Endothelial cell of hepatic sinusoid (primary cell): ENCODE data around the gene TCOF1.
"Not testable (repeated sequence)": the region's sequence is repeated elsewhere in the genome, so short reads cannot be mapped to it uniquely, and the experiment has no call there.

ENCODE experiments used
- in situ Hi-C: cut with HindIII; loops from 2 replicates; pipeline ENCODE4 v1.10.0; 2017; ENCODE audit warnings: low sequenced_read_pairs

Gene TCOF1

GRCh38 chr5:150419630-150420270 lies 62.3 kb downstream of the TCOF1 start:
- in situ Hi-C loops: no loop called here

GRCh38 chr5:150422075-150422474 lies 64.6 kb downstream of the TCOF1 start:
- in situ Hi-C loops: no loop called here

- in situ Hi-C loops: no loop called here
Measured at GRCh38 chr5:150422758-150423157, 65.3 kb downstream of the TCOF1 start.

- in situ Hi-C loops: not testable (repeated sequence)
Measured at GRCh38 chr5:150426165-150426564, 68.7 kb downstream of the TCOF1 start.

GRCh38 chr5:150428106-150428876 lies 70.8 kb downstream of the TCOF1 start:
- in situ Hi-C loops: no loop called here

DNA sequence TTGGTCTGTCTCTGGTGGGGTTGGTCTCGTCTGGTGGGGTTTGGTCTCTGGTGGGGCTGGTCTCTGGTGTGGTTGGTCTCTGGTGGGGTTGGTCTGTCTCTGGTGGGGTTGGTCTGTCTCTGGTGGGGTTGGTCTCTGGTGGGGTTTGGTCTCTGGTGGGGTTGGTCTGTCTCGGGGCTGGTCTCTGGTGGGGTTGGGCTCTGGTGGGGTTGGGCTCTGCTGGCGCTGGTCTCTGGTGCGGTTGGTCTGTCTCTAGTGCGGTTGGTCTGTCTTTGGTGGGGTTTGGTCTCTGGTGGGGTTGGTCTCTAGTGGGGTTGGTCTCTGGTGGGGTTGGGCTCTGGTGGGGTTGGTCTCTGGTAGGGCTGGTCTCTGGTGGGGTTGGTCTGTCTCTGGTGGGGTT lies 71.5 kb downstream of the TCOF1 start:
- in situ Hi-C loops: no loop called here

- in situ Hi-C loops: no loop called here
Measured at GRCh38 chr5:150429410-150429873, 71.9 kb downstream of the TCOF1 start.

DNA sequence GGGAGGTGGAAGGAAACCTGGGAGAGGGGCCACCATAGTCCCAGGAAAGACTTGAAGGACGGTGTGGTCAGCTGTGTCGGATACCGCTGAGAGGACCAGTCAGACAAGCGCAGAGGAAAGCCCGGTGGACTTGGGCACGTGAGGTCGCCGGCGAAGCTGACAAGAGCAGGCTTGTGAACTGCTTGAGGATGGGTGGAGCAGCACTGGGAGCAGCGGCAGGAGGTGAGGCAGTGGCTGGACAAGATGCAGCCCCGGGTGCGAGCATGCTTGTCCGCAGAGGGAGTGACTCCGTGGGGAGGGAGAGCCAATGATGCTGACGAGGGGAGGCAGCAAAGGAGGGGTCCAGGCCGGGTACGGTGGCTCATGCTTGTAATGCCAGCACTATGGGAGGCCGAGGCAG lies 73.6 kb downstream of the TCOF1 start:
- in situ Hi-C loops: no loop called here

- in situ Hi-C loops: no loop called here
Measured at GRCh38 chr5:150431574-150431973, 74.1 kb downstream of the TCOF1 start.

DNA sequence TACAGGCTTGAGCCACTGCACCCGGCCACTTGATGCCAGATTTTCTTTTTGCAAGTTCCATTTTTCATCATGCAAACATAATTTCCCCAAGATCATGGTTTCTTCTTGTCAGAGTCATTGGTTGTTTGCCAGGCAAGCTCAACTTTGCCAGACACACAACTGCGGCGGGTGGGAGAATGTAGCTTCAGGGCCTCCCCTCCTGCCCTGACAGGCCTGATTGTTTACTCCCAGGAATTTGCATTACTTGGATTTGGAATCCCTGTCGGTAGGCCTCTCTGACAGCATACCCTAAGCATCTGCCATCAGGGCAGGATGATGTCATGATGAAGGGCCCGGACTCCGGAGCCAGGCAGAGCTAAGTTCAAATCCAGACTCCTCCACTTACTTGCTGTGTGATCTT lies 77.0 kb downstream of the TCOF1 start:
- in situ Hi-C loops: no loop called here

GRCh38 chr5:150436141-150436680 lies 78.7 kb downstream of the TCOF1 start:
- in situ Hi-C loops: no loop called here

GRCh38 chr5:150438873-150439546 lies 81.5 kb downstream of the TCOF1 start:
- in situ Hi-C loops: no loop called here

GRCh38 chr5:150440948-150441812 lies 83.7 kb downstream of the TCOF1 start:
- in situ Hi-C loops: no loop called here

DNA sequence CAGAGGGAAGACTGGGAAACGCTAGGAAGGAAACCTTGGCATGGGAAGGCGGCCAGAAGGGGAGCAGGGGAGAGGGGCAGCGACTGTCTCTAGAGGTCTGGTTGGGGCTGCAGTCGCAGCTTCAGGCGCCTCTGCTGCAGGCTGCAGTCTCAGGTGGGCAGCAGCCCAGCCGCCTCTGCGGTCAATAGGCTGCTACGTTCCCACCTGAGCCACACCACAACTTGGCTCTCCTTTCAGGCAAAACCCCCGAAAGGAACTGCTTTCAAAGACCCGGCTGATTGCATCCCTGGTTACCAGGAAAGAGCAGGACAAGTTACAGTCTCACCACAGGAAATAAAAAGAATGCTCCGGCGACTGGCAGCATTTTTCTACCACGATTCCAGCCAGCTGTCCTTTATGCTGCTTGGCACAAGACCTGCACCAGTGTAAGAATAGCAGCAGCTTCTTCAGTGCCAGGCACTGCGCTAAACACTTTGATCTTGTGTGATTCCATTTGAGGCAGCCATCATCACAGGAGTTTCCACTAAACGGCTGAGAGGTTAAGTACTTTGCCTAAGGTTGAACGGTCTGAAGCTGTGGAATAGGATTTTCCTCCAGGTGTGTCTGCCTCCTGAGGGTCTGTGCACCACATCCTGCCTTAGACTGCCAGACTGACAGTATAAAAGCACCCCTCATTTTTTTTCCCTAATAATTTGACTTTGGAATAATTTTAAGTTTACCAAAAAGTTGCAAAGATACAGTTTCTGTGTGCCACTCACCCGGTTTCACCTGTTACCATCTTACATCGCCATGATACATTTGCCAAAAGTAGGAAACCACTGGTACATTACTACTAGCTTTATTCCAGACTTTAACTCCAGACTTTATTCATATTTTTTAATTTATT lies 84.6 kb downstream of the TCOF1 start:
- in situ Hi-C loops: no loop called here

DNA sequence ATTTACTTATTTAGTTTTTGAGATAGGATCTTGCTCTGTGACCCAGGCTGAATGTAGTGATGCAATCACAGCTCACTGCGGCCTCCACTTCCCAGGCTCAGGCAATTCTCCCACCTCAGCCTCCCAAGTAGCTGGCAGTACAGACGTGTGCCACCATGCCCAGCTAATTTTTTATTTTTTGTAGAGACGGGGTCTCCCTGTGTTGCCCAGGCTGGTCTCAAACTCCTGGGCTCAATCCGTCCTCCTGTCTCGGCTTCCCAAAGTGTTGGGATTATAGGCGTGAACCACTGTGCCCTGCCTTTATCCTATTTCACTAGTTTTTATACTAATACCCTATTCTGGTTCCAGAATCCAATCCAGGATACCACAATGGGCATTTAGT lies 85.2 kb downstream of the TCOF1 start:
- in situ Hi-C loops: no loop called here

GRCh38 chr5:150443242-150444075 lies 86.0 kb downstream of the TCOF1 start:
- in situ Hi-C loops: no loop called here

- in situ Hi-C loops: no loop called here
Measured at GRCh38 chr5:150444770-150445169, 87.3 kb downstream of the TCOF1 start.

- in situ Hi-C loops: no loop called here
Measured at GRCh38 chr5:150446088-150446487, 88.6 kb downstream of the TCOF1 start.

DNA sequence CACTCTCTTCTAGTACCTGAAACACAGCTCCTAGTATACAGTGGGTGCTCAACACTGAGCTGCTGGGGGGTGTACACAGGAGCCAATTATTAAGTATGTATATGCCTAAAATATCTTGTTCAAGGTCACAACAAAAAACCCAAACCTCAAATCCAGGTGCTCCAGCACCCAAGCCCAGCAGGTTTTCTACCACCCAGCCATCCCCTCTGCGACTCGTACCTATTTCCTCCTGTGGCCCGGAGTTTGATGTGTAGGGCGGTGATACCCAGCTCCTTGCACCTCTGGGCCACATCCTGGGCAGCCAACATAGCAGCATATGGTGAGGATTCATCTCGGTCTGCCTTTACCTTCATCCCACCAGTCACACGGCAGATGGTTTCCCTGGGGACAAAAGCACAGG lies 89.1 kb downstream of the TCOF1 start:
- in situ Hi-C loops: no loop called here
